GM15510 (cell line): ENCODE measurements around the gene ESRRG.

Experiments used
- POLR2A ChIP-seq: IDR thresholded peaks from 3 replicates; pipeline ENCODE4 v1.6.1; 2011; ENCODE audit warnings: borderline replicate concordance; ENCODE audit not compliant: insufficient read length; ENCODE audit errors: extremely low read depth

The ESRRG gene

DNA sequence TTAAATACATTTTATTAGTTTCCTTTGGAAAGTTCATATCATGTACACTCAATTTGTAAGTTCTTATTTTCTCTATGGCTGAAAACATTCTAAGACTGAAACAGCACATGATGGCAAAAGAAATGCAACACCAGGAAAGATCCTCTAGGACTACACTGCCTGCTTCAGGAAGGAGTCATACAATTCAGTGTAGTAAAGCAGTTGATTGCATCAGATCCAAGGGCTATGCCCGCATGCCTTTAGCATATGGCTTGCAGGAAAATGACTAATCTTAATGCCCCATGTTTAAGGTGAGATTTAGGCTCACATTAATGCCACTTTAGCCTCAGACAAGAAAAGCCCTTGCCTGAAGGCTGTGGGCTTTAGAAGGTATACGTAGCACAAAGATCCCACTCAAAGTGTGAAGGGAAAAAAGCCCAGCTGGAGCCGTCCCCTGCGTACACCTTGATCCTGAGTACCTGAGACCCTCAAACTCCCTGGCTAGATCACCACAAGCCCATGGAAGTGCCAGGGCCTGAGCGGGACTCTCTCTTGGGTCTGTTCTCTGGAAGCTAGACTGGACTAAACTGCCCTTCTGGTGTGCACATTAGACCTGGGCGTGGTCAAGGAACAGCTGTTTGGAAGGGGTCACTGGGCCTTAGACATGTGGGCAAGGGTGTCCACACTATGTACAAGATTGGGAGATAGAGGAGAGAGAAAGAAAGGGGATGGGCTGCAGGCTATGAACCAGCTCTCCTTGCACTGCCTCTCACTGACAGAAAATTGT lies 52.9 kb downstream of the ESRRG start:
- no peak for TF ChIP-seq POLR2A

DNA sequence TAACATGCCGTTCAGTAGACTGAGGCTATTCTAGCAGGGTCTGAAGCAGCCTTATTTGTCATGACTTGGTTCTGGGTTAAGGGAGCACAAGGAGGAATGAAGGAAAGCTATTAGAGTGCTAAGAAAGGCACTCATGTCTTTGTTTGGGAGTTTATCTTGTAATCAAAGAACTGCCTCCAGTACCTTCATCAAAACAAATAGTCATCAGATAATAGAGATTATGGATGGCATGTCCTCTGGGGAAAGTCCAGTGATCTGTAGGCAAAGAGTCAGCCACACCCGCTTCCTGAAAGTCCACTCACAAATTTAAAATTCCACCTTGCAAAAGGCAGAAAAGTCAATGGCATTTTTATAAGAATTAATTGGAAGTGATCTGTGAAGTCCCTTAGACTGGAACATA lies 56.8 kb downstream of the ESRRG start:
- TF ChIP-seq POLR2A = no peak

DNA sequence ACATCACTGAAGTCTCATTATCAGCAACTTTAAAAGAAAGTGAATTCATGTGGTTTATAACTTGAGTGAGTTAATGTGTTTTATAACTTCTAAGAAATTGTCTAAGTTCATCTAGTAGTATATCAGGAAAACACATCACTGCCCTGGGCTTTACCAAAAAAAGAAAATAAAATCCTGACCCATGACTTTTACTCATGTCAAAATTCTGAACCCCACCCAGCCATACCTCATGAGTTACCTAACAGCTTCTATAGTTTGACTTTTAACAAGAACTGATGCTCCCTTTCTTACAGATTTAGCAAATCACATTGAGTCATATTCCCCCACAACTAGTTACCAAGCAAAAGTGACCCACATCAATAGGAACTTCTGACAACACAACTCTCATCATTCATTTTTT lies 57.4 kb downstream of the ESRRG start:
- no peak for TF ChIP-seq POLR2A

DNA sequence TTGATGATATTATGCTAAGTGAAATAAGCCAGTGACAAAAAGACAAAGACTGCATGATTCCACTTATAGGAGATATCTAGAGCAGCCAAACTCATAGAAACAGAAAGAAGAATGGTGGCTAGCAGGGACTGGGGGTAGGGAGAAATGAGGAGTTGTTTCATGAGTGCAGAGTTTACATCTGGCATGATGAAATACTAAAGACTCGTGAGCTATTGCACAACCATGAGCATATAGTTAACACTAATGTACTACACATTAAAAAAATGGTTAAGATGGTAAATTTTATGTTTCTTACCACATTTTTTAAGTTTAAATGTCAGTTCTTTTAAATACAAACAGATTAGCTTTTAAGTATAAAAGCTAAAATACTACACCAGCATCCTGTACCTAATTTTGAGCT lies 57.8 kb downstream of the ESRRG start:
- TF ChIP-seq POLR2A = no peak

DNA sequence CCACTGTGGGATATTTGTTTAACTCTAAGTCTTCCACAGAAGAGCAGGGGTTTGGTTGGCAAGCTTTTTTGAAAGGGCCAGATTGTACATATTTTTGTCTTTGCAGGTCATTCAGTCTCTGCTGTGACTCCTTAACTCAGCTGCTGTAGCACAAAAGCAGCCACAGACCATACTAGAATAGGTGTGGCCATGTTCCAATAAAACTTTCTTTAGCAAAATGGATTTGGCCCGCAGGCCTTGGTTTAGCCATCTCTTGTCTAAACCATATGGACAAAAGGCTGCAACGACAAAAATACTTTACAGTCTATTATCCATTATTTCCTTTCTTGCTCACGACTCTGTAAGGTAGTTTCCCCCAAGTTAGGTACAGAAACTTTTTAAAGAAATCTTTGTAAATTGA lies 60.5 kb downstream of the ESRRG start:
- TF ChIP-seq POLR2A = no peak

DNA sequence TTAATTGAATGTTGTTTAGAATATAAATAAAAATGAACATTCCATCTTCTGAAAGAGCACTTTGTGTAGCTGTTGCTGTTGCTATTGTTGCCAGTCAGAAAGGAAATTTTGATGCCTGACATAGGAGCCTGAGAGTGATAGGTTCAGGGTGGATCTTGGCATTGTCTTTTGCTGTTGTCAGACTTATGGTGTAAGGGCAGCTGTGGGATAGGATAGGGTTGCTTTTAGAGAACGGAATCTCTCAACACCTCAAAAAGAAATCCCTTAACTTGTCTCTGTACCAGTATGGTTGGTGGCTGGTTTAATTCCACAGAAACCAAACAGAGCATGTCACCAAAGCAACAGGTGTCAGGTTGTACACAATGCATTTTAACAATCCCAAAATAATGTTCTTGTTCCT lies 62.7 kb downstream of the ESRRG start:
- no peak for TF ChIP-seq POLR2A

DNA sequence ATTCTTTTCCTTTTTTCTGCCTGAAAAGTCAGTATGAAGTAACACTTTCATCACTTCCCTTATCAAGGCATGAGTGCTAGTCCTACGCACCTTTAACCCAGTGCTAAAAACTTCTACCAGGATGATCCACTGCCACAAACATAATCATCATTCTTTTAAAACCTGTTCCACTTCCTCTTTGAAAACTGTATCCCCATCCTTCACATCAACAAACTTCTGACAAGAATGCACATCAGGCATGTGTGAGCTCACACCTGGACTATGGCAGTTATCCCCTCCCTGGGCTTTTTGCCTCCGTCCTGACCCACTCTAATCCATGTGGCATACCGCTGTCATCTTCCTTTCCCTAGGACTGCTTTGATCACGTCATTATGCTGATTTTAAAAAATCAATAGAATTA lies 70.2 kb downstream of the ESRRG start:
- TF ChIP-seq POLR2A = no peak

DNA sequence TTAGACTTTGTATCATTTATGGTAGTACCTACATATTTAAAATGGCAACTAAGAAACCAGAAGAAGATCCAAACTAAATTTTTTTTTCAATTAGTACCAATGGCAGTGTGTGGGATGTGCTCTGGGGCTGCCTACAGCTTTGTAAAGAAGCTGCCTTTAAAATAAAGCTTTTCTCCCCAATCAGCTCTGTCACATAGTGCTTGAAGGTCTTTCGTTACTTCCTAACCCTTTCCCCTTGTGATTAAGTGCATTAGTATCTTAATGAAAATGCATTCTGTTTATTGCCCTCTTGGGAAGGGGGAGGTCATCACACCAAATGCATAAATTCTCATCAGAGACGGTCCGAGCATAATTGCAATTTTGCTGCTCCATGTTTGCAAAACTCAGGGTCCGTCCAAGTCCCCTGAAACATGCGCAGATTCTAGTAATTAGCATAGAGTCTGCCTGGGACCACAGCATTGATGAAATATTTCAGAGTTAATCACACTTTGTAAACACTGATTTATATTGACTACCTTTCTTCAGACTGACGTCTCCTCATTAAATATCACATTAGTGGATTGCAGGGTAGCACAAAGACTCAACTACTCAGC lies 71.3 kb downstream of the ESRRG start:
- TF ChIP-seq POLR2A = no peak

DNA sequence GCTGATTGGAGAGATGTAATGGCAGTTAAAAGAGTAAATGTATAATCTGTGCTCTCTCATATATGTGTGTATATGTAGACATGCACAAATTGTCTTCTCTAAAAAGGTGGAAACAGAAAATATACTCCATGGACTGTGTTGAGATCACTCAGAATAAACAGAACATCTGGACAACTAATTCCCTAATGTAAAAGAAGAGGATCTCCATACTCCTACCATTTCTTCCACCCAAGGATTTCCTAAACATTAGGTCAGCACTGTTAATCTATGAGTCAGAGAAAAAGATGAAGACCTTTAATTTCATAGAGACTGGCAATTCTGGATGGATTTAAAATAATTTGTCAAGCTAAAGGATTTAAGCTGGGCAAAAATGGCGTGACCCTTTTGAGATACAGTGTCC lies 80.1 kb downstream of the ESRRG start:
- TF ChIP-seq POLR2A = no peak

DNA sequence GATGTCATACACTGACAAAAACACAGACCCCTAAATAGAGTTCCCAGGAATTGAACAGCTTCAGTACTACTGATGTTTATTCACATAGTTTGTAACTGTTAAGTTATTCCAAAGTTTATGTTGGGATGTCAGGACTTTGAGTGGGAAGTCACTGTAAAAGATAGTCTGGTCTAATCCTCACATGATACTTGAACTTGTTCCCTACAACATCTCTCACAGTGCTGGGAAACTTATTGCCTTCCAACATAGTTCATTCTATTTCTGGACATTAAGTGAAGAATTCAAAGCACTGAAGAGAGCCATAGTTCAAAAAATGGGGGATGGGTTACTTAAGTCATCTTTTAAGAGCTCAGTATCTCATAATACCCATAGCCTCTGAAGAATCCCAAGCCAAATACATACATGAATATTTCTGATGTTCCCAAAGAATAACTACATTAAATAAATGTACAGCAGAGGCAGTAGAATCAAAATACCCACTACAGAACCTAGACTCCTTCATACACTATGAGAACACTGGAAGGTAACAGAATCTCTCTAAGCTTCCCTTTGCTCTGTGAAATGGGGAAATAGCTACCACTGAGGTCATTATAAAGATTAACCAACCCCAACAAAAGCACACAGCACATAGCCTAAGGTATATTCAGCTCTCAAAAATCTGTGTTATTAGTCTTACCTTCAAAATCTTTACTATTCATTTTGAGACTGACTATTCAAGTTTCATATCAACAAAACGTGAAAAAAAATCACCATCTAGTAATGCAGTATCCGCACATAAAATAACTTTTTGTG lies 81.4 kb downstream of the ESRRG start:
- no peak for TF ChIP-seq POLR2A

DNA sequence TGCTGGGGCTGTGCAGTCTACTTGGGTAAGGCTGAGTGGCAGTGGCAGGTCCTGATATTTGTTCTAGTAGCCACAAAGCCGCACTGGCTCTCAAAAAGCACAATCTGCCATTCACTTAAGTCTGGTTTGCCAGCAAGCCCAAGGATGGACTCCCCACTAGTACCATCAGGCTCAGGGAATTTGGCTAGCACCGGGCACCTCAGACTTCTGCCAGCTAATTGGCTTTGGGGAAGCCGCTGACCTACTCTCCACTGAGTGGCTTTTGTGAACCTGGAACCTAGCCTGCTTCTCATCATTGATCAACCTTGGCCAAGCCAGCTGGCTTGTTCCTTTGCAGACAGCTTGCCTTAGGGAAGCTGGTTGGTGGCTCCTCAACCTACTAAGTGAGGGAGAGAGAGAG lies 83.1 kb downstream of the ESRRG start:
- TF ChIP-seq POLR2A = no peak

DNA sequence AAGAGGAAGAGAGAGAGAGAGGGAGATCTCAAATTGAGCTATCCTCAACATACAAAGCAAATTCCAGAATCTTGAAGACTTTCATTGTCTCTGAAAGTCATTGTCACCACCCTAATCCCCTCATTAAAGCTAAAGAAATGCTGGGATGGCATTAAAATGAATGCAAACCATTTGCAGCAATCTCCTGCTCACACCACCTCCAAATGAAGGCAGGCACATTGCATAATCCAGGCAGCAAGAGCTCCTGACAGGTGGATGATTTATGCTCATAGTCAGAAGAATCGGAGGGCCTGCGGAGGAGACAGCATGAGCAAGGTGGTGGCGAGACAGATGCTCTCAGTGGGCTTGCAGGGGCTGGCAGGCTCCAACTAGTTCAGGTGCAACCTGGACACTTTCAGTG lies 90.2 kb downstream of the ESRRG start:
- TF ChIP-seq POLR2A = no peak

DNA sequence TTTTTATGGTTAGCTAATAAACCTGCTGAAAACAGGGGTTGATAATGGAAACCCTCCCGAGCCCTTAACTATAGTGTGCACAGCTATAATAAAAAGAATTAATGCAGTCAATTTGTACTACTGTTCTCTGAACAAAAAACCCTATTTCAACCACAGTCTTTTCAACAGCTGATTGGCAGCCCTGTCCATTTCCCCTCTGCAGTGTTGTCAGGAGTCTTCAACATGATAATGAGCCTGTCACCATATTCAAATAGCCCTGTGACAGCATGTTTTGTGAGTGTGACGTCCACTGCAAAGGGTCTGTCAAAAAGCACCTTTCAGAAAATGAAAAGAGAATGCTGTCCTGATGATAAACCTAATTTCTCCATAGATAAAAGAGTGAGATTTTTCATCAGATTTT lies 92.7 kb downstream of the ESRRG start:
- TF ChIP-seq POLR2A = no peak

DNA sequence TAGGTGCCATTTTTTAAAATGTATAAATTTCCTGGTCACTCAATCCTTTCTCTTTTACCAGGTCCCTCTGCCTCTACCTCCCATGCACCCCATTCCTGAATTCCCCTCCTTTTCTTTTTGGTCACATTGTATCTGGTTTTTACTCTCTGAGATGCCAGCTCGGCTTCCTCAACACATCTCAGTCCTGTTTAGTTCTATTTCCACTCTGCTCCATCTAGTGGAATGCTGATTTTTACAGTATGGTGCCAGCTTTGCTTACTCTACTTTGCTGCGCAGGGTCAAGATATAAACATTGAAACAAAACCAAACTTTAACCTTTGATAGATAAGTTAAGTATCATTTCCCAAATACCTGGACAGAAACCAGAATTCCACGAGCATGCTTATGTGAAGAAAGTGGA lies 96.0 kb downstream of the ESRRG start:
- no peak for TF ChIP-seq POLR2A

DNA sequence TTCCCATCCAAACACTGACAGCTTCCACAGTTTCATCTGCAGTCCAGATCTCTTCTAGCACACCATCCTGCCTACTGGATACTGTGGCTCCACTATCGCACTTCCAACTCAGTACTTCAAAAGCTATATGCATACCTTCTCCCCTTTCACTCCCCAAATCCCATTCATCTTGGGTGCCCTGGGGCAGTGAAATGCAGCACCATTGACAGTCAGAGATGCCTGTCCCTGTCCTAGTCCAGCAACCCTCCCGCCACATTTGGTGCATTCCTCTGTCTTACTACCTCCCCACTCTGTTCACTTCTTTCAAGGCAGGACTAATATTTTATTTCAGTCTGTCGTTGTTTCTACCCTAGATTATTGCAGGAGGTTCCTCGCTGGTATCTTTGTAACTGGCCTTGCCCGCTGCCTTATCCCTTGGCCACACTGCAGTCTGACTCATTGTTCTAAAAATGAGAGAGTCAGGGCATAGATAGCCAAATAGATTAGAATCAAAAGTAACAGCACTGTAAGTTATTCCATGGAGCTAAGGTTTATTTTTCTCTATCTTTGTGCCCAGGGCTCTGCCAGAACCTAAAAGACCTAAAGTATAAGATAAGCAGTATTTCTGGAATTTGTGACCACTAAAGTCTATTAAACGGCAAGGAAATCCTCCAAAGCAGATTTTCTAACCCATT lies 96.7 kb downstream of the ESRRG start:
- TF ChIP-seq POLR2A = no peak
